A549 (cell line): ENCODE results near the gene UPK3B. TPM values are rescaled to one million over a fixed set of nuclear protein-coding genes. Genes with fewer than 3 reads are reported as not detected.
"Not testable (repeated sequence)": the region's sequence is repeated elsewhere in the genome, so short reads cannot be mapped to it uniquely, and the experiment has no call there.

Source experiments
- ATAC-seq, 2 experiments: fragments of 200-7000 bp in 1 of 2; fragments of >200 bp in 1 of 2; cut with Nextera tagmentation in 1 of 2; cut with Tn5 transposase in 1 of 2; 3 replicates each; pipeline versions ENCODE4 v1.8.0 to v1.9.1; 2018 to 2020; ENCODE audit warnings: mild to moderate bottlenecking in 1 of 2, moderate library complexity in 1 of 2
- CTCF ChIA-PET: fragments of 300-600 bp; sonication (Branson Sonifier 250); formaldehyde crosslinking; extraction: SDS; loops from one replicate; lab custom pipeline; 2021; ENCODE audit warnings: antibody characterized with exemption, inconsistent platforms; lab: Yijun Ruan, JAX
- POLR2A ChIA-PET: fragments of 350-600 bp; formaldehyde crosslinking; extraction: SDS; loops from one replicate; lab custom pipeline; 2021; ENCODE audit warnings: antibody characterized with exemption, inconsistent platforms; lab: Yijun Ruan, JAX
- DNase-seq, 2 experiments: peaks; one replicate each; pipeline versions ENCODE4 v3.0.0 to v3.0.0-alpha.2; 2011 to 2016; ENCODE audit warnings: low read depth in 1 of 2, low spot score in 1 of 2
- FAIRE-seq: peaks from 2 replicates; lab custom pipeline; 2011; peaks lifted over from hg19 to GRCh38; lab: Jason Lieb, UNC
- H3K27ac ChIP-seq, 2 experiments: fragments of >200 bp; sonication (Bioruptor Twin); formaldehyde crosslinking; 3 replicates each; pipeline ENCODE4 v1.5.1; 2016 to 2017
- H3K4me1 ChIP-seq: fragments of >200 bp; sonication (Bioruptor Twin); formaldehyde crosslinking; 3 replicates; pipeline ENCODE4 v1.6.1; 2016
- H3K4me2 ChIP-seq: fragments of >200 bp; sonication (Bioruptor Twin); formaldehyde crosslinking; 3 replicates; pipeline ENCODE4 v1.6.1; 2016
- H3K4me3 ChIP-seq: fragments of >200 bp; sonication (Bioruptor Twin); formaldehyde crosslinking; 3 replicates; pipeline ENCODE4 v1.5.1; 2016
- H3K9me3 ChIP-seq: fragments of >200 bp; sonication (Bioruptor Twin); formaldehyde crosslinking; 3 replicates; pipeline ENCODE4 v1.6.1; 2016
- CHD4 ChIP-seq: fragments of 200-600 bp; sonication (generic); IDR thresholded peaks from 2 replicates; pipeline ENCODE4 v1.6.1; 2016; ENCODE audit warnings: antibody characterized with exemption, mild to moderate bottlenecking, borderline replicate concordance
- CTCF ChIP-seq: fragments of >200 bp; sonication (Bioruptor Twin); formaldehyde crosslinking; IDR thresholded peaks from 3 replicates; pipeline ENCODE4 v1.5.1; 2016
- FOSL2 ChIP-seq, 2 experiments: fragments of 450-650 bp in 1 of 2; fragments of >200 bp in 1 of 2; sonication (Bioruptor Twin) in 1 of 2; formaldehyde crosslinking; IDR thresholded peaks; 2 replicates each; pipeline versions ENCODE4 v1.5.0 to v1.6.1; 2016 to 2020; ENCODE audit warnings: mild to moderate bottlenecking in 1 of 2, moderate library complexity in 1 of 2
- HMGXB4 ChIP-seq: fragments of 250-450 bp; sonication (Bioruptor Pico); IDR thresholded peaks from 2 replicates; pipeline ENCODE4 v1.5.0; 2021; ENCODE audit warnings: mild to moderate bottlenecking, moderate library complexity, borderline replicate concordance
- HOXA7 ChIP-seq: fragments of 250-450 bp; sonication (Bioruptor Pico); IDR thresholded peaks from 2 replicates; pipeline ENCODE4 v1.5.0; 2020; ENCODE audit warnings: mild to moderate bottlenecking, moderate library complexity
- JUN ChIP-seq, 2 experiments: fragments of >200 bp; sonication (Bioruptor Twin); formaldehyde crosslinking; IDR thresholded peaks; 2 replicates in 1 of 2; 3 replicates in 1 of 2; pipeline ENCODE4 v1.6.1; 2016 to 2017
- KDM1A ChIP-seq: fragments of 200-600 bp; sonication (generic); IDR thresholded peaks from 2 replicates; pipeline ENCODE4 v1.6.1; 2016; ENCODE audit warnings: low read depth, mild to moderate bottlenecking
- POLR2A ChIP-seq: IDR thresholded peaks from 2 replicates; pipeline ENCODE4 v1.6.1; 2012; ENCODE audit warnings: mild to moderate bottlenecking, low read length
- RAD21 ChIP-seq, 2 experiments: fragments of >200 bp in 1 of 2; sonication (Bioruptor Twin) in 1 of 2; formaldehyde crosslinking in 1 of 2; IDR thresholded peaks in 1 of 2; conservative IDR thresholded peaks in 1 of 2; 2 replicates in 1 of 2; 3 replicates in 1 of 2; pipeline ENCODE4 v1.6.1; 2012 to 2018; ENCODE audit warnings: inconsistent platforms in 1 of 2
- SMC3 ChIP-seq: fragments of >200 bp; sonication (Bioruptor Twin); formaldehyde crosslinking; IDR thresholded peaks from 3 replicates; pipeline ENCODE4 v1.6.1; 2018; ENCODE audit warnings: inconsistent platforms
- ZFP36 ChIP-seq: fragments of 450-650 bp; IDR thresholded peaks from 2 replicates; pipeline ENCODE4 v1.6.1; 2014; ENCODE audit warnings: borderline replicate concordance; ENCODE audit not compliant: partially characterized antibody
- WGBS: methylation state at CpG from one replicate; pipeline ENCODE4 v1.1.6; 2017; ENCODE audit errors: missing lambda C conversion rate; 5-methylcytosine and 5-hydroxymethylcytosine counted together
- polyA plus RNA-seq, 4 experiments: library from polyadenylated mRNA; depleted of rRNA in 3 of 4; stranded (reverse); fragments of >200 nt; fragmentation: RNase III in 1 of 4; extraction: RNeasy Plus Mini Kit Qiagen cat#74134 plus additional on column Dnase treatment in 1 of 4; gene quantifications; 2 replicates in 3 of 4; 3 replicates in 1 of 4; pipeline ENCODE4 v1.2.3, GENCODE V29; 2011 to 2017

UPK3B gene
- polyA plus RNA-seq, 2 of the 4 experiments (the other 2 are of a cell fraction) = 2.3 to 20.6 TPM

GRCh38 chr7:76511911-76512885 is 1.8 kb downstream of the UPK3B start:
- ATAC-seq (peak; percentile 77 to 93), FAIRE-seq (peak; percentile 98)
- Histone ChIP-seq H3K4me2 (peak overlapping the region; percentile 79), H3K4me3 (peak overlapping the region; percentile 50), H3K4me1 (peaks cover 31% of the 10 kb centered on the region), H3K27ac (peak overlapping the region; percentile 89 to 96)
- no CpG with 5 or more reads among the region's 31 CpGs for WGBS
- CTCF ChIA-PET = interaction anchor here (1.0 kb wide), 1 partner anchor 844 kb away, joined by 3 read pairs; no protein-coding TSS in a partner anchor
- H3K9me3 ChIP-seq, DNase-seq, POLR2A ChIA-PET: not testable (repeated sequence)
- TF ChIP-seq POLR2A = peak; percentile 28; the same call in 1 of the 2 replicates

GRCh38 chr7:76512941-76513816 is 2.8 kb downstream of the UPK3B start:
- Histone ChIP-seq H3K4me3 (0 out of 3 replicates have a peak overlapping the region, but pooled peaks have one; percentile 16), H3K27ac (peak overlapping the region; percentile 80 to 96), H3K9me3 (no peaks in the 10 kb centered on the region), H3K4me1 (peaks cover 31% of the 10 kb centered on the region), H3K4me2 (peak overlapping the region; percentile 64)
- WGBS = 29% methylated on average over 2 of the region's 21 CpGs
- FAIRE-seq = no peak
- TF ChIP-seq HOXA7 (CRISPR knock-in tag) (0 out of 2 replicates have a peak, but pooled peaks have one; percentile 27), RAD21 (conservative IDR thresholded peaks at IDR 0.05 in 1 of 2, IDR thresholded peaks at IDR 0.05 in 1 of 2) (no peak), CHD4 (no peak), SMC3 (0 out of 3 replicates have a peak, but pooled peaks have one; percentile 22), JUN (IDR thresholded peaks at IDR 0.05) (peak in 1 of 2 experiments; percentile 30; a peak in 1 of 5 replicates), CTCF (peak; percentile 34; the same call in 1 of the 3 replicates)
- ATAC-seq = peak; percentile 40 to 70
- POLR2A ChIA-PET = no interaction called here
- DNase-seq = peak; percentile 68 to 69
- CTCF ChIA-PET = interaction anchor here (1.0 kb wide), 1 partner anchor 843 kb away, joined by 3 read pairs; no protein-coding TSS in a partner anchor

- FAIRE-seq (no peak), DNase-seq (no peak), ATAC-seq (no peak)
- CTCF ChIA-PET = no interaction called here
- peak overlapping the region; percentile 64; the same call in 2 of the 3 replicates for H3K4me2 ChIP-seq
- 88% methylated on average over 26 of the region's 29 CpGs for WGBS
- TF ChIP-seq HMGXB4 (no peak), FOSL2 (IDR thresholded peaks at IDR 0.05) (no peak), FOSL2 (CRISPR knock-in tag; IDR thresholded peaks at IDR 0.05) (no peak), ZFP36 (no peak), KDM1A (no peak)
- peak overlapping the region; percentile 80 to 96; a peak in 5 of 6 replicates for H3K27ac ChIP-seq
- no peak overlapping the region for H3K4me3 ChIP-seq
- H3K4me1 ChIP-seq = peaks cover 31% of the 10 kb centered on the region
- POLR2A ChIA-PET = no interaction called here
- H3K9me3 ChIP-seq = no peaks in the 10 kb centered on the region
These were observed 3.8 kb downstream of the UPK3B start for GRCh38 chr7:76513817-76514799.
